HG03342 (cell line): Measurements from ENCODE around the gene OBP2A.

Experiments
- ATAC-seq: cut with Tn5 transposase; IDR thresholded peaks from one replicate; pipeline ENCODE4 v1.9.1; 2021; ENCODE audit warnings: mild to moderate bottlenecking, moderate library complexity; ENCODE audit not compliant: unreplicated experiment

The OBP2A gene

DNA sequence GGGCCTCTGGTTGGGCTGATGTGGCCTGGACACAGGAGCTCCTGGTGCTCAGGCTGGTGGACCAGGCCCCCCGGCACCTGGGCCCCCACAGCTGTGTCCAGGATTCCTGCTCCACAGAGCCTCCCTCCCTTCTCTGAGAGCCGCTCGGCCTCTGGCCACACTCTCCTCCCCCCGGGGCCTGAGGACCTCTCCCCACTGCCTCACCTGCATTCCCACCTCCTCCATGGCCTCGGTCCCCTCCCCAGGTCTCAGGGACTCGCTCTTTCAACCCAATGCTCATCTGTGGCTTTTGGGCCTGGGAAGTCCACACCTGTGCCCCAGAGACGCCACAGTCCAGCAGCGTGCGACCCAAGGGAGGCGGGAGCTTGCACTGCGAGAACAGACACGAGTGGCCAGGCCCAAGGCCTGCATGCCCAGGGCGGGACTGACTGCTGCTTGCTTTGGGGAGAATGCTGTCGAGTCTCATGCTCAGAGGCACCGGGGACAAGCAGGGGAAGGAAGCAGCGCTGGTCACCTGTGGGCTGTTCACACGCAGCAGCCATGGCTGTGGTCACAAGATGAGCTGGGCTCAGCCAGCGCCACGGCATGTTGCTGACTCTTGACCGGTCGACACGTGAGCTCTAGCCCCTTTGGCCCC is 30.2 kb downstream of the OBP2A start:
- ATAC-seq = no peak

DNA sequence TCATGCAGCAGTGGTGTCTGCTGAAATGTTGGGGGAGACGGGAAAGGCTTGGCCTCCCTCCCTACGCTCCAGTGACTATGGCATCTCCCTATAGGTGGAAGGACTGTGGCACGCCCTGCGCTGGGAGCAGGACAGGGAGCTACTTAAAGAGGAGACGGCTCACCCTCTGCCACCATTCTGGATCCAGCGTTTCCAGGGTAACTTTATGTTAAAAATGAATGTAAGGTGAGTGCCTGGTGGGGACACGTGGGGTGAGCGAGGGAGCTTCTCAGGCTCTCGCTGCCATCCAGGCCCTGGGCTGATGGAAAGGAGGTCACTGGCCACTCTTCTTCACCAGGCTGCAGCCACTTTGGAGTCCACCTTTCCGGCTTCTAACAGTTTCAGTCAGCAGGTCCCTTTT is 31.3 kb downstream of the OBP2A start:
- ATAC-seq = no peak

- no peak for ATAC-seq
Measured at GRCh38 chr9:135579356-135579755, 33.4 kb downstream of the OBP2A start.

GRCh38 chr9:135579889-135580660 is 34.1 kb downstream of the OBP2A start:
- no peak for ATAC-seq

DNA sequence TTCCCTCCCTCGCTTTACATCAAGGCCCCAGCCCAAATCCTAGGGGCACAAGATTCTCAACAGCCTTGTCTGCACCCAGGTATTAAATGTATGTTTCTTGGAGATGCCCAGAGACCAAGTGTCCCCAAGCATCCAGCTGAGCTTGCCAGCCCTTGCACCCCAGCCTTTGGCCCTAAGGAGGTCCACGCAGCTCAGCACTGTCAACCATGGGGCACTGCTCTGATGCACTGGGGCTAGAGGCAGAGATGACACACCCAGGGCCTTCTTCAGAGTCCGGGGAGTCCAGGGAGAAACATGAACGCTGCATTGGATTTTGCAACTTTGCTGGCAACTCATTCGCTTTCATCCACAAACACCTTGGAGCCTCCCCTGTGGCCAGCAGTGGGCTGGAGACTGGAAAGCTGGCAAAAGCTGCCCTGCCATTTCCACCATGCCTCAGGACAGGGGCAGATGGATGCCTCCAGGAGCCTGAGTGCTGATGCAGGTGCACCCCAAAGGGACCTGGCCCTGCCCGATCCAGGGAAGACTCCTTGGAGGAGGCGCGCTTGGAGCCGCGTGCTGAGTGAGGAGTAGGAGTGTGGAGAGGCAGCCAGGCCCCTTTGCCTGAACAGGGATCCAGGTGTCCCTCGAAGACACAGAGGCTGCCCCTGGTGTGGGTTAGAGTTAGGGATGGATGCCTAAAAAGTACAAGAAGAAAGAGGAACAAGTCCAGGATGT is 34.9 kb downstream of the OBP2A start:
- no peak for ATAC-seq

DNA sequence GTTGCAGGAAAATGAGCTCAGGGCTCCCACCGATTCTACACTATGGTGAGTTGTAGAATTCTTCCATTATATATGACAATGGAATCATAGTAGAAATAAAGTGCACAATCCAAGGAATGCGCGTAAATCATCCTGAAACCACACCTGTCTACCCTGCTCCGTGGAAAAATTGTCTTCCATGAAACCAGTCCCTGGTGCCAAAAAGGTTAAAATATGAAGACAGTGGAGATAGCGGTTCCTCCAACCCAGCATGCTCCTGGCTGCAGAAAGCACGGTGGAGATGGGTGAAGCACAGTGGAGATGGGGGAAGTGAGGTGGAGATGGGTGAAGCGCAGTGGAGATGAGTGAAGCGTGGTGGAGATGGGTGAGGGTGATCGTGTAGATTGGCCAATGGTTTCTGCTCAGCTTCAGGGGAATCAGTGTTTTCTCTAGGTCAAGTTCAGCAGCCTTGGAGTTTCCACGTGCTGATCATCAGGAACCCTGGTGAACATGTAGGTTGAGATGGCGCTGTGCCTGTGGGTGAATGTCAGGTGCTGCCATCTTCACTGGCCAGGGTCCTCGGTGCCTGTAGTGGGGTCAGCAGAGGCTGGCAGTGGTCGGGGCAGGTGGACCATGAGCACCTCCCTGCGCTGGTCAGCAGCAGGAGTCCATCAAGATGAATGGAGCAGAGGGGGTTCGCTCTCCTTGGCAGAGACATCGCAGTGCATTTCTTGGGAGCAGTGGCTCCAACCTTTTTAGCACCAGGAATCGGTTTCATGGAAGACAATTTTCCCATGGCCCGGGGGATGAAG is 35.9 kb downstream of the OBP2A start:
- ATAC-seq = no peak

DNA sequence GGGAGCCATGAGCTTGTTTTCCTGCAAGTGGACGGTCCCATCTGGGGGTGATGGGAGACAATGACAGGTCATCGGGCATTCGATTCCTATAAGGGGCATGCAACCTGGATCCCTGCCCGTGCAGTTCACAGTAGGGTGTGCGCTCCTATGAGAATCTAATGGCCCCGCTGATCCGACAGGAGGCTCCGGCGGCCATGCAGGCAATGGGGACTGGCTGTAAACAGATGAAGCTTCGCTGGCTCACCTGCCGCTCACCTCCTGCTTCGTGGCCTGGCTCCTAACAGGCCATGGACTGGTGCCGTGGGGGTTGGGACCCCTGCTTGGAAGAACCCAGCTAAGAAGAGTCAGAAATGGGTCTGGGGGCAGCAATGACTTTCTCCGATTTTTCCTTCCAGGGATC is 36.6 kb downstream of the OBP2A start:
- no peak for ATAC-seq

GRCh38 chr9:135582966-135583687 is 37.2 kb downstream of the OBP2A start:
- ATAC-seq = no peak

DNA sequence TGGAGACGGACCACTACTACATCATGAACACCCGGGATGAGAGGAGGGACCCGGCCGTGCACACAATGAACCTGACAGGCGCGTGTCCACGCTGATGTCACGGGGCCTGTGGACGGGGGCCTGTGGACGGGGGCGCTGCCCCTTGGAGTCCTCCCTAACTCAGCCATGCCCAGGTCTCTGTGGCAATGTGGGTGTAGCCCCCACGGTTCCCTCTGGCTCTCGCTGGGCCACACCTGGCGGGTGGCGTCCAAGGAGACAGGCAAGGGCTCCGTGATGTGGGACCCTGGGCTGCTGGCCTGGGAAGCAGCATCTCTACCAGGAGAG is 37.7 kb downstream of the OBP2A start:
- no peak for ATAC-seq

- ATAC-seq = no peak
Measured at GRCh38 chr9:135584371-135584770, 38.4 kb downstream of the OBP2A start.

- ATAC-seq = no peak
Measured at GRCh38 chr9:135584934-135585333, 39.0 kb downstream of the OBP2A start.

- ATAC-seq = no peak
Measured at GRCh38 chr9:135586601-135587109, 40.7 kb downstream of the OBP2A start.

DNA sequence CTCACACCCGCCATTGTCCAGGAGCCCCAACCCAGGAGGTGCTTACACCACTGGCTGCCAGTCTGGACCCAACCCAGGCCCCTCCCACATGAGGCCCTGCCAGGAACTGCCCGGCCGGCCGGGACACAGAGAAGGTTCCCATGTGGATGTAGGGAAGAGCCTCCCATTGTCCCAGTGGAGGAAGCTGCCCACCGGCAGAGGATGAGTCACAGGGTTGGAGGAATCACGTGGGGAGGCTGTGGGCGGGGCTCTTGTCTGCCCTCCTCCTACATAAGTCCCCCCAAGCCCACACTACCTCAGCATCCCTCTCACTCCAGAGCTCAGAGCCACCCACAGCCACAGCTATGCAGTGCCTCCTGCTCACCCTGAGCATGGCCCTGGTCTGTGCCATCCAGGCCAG is 41.7 kb downstream of the OBP2A start:
- no peak for ATAC-seq

- no peak for ATAC-seq
Measured at GRCh38 chr9:135588371-135588770, 42.4 kb downstream of the OBP2A start.

GRCh38 chr9:135588886-135589595 is 43.1 kb downstream of the OBP2A start:
- ATAC-seq = no peak

DNA sequence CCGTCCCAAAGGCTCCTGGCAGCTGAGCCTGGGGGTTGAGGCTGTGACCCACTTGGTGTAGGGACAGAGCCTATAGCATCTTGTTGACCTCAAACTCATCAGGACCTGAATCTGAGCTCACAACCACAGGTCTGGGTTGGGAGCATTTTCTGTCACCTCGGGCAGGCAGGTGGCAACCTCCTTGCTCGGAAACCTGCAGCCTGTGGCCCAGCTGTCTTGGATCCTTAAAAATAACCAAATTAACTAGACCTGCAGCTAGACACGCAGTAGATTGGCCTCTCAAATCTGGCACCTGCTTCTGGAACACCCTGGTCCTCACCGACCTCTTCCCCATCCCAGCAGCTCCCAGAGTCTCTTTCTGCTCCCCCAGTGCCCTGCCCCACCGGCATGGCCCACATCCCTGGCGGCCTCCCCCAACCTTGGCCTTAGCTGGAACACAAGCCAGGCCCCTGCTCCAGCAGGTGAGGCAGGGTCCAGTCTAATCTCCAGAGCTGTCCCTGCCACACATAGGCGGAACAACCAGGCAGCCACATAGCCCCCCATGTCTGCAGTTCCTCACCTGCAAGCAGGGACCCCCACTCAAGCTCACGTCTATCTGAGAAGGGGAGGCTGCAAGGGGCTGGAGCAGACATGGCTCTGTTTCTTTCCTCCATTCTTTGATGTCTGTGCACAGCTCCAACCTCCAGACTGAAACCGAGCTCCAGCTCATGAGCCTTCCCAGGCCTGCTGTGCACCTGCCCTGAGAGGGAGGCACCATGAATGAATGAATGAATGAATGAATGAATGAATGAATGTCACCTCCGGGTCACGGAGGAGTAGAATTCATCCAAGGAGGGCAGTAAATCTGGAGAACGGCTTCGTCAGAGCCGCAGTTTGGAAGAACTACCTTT is 43.9 kb downstream of the OBP2A start:
- no peak for ATAC-seq

DNA sequence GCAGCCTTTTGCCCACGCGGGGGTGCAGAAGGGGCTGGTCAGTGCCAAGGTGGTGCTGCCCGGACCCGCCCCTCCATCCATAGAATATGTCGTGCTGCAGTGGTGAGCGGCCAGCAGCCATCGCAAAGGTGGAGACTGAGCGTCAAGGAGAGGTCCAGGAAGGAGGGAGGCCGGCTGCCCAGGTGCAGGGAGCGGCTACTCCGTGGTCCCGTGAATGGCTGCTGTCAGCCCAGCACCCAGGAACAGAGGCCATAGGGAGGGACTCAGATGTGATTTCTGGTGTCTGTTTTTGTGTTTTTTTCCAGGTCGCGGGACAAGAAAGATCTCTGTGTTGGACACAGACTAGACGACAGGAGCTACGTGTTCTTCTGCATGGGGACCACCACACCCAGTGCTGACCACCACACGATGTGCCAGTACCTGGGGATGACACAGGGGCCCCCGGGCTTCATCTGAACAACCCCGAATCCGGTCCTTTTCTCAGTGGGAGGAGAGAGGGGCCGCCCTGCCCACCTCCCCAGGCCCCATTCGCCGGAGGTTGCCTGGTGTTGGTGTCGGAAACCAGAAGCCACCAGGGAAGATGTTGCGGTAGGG is 44.7 kb downstream of the OBP2A start:
- ATAC-seq = no peak

- no peak for ATAC-seq
Measured at GRCh38 chr9:135591506-135592330, 45.8 kb downstream of the OBP2A start.
